SJSA1 (cell line): ENCODE results near the gene PFDN2. TPM values are rescaled to one million over a fixed set of nuclear protein-coding genes. Genes with fewer than 3 reads are reported as not detected.
A peak's percentile ranks its signal among the peaks of the same experiment; 100 is the strongest.

ENCODE experiments used
- DNase-seq, 2 experiments: peaks; one replicate each; pipeline ENCODE4 v3.0.0-alpha.2; 2015 to 2020; ENCODE audit warnings: low spot score in 2 of 2, low read depth in 1 of 2
- H3K27ac ChIP-seq: fragments of 250-450 bp; sonication (Bioruptor Pico); 2 replicates; pipeline ENCODE4 v1.5.1; 2020; ENCODE audit warnings: mild to moderate bottlenecking, moderate library complexity
- H3K27me3 ChIP-seq: fragments of 250-450 bp; sonication (Bioruptor Pico); replicated peaks from 2 replicates; pipeline ENCODE4 v1.5.1; 2020; ENCODE audit warnings: mild to moderate bottlenecking, moderate library complexity
- H3K36me3 ChIP-seq: fragments of 250-450 bp; sonication (Bioruptor Pico); 2 replicates; pipeline ENCODE4 v1.5.1; 2020; ENCODE audit warnings: mild to moderate bottlenecking
- H3K4me1 ChIP-seq: fragments of 250-450 bp; sonication (Bioruptor Pico); replicated peaks from 2 replicates; pipeline ENCODE4 v1.6.1; 2021; ENCODE audit warnings: mild to moderate bottlenecking
- H3K4me3 ChIP-seq: fragments of 250-450 bp; sonication (Bioruptor Pico); 2 replicates; pipeline ENCODE4 v1.5.1; 2020; ENCODE audit warnings: mild to moderate bottlenecking
- H3K9me3 ChIP-seq: fragments of 250-450 bp; sonication (Bioruptor Pico); replicated peaks from 2 replicates; pipeline ENCODE4 v1.5.1; 2020; ENCODE audit warnings: mild to moderate bottlenecking
- total RNA-seq: library from RNA; depleted of rRNA; stranded (reverse); fragments of >200 nt; shearing (Covaris generic); gene quantifications from 2 replicates; pipeline ENCODE4 v1.2.3, GENCODE V29; 2014

PFDN2 gene
- total RNA-seq, 1 experiment from 2014 or later, result 116 TPM

GRCh38 chr1:161089251-161089924 lies 28.4 kb downstream of the PFDN2 start, which contains the start of gene NECTIN4:
TSS of gene NECTIN4 (minus strand) at chr1:161089558. CDS start at chr1:161089296, 262 bp downstream.
- Histone ChIP-seq H3K27me3 (no peaks in the 10 kb centered on the region), H3K36me3 (no peaks in the 10 kb centered on the region), H3K4me3 (no peak within 1 kb of the TSS), H3K4me1 (peaks cover 34% of the 10 kb centered on the region), H3K9me3 (no peaks in the 10 kb centered on the region), H3K27ac (no peak within 1 kb of the TSS)
- DNase-seq, result no peak

DNA sequence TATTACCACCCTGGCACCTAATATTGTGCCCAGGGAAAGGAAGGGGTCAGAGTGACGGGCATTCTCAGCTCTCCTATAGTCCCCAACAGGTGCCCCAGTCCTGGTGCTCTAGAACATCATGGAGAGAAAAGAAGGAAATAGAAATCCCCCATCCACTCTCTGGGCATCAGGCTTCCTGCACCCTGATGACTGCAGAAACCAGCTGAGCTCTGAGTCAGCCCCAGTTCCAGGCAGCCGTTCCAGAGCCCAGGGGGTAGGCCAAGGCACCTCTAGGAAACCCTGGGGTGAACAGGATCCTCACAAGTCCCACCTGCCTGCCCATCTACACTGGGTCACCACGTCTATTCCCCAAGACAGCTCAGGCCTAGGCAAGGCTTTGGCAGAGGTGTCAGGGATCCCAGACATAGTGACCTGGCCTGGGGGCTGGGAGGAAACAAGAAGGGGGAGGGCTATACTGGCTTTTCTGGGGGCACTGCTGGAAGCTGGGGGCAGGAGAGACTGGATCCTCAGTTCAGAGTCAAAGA lies 29.2 kb downstream of the PFDN2 start:
- Histone ChIP-seq H3K27me3 (no peaks in the 10 kb centered on the region), H3K4me1 (peaks cover 41% of the 10 kb centered on the region), H3K9me3 (no peaks in the 10 kb centered on the region), H3K36me3 (no peaks in the 10 kb centered on the region), H3K27ac (no peak overlapping the region), H3K4me3 (no peak overlapping the region)
- DNase-seq, result no peak

- H3K36me3 ChIP-seq, result no peaks in the 10 kb centered on the region
- H3K4me3 ChIP-seq, result no peak overlapping the region
- peaks cover 36% of the 10 kb centered on the region for H3K4me1 ChIP-seq
- no peak overlapping the region for H3K27ac ChIP-seq
- no peaks in the 10 kb centered on the region for H3K9me3 ChIP-seq
- H3K27me3 ChIP-seq, result no peaks in the 10 kb centered on the region
- DNase-seq, result no peak
These were observed 31.4 kb downstream of the PFDN2 start for GRCh38 chr1:161086457-161086856.

DNA sequence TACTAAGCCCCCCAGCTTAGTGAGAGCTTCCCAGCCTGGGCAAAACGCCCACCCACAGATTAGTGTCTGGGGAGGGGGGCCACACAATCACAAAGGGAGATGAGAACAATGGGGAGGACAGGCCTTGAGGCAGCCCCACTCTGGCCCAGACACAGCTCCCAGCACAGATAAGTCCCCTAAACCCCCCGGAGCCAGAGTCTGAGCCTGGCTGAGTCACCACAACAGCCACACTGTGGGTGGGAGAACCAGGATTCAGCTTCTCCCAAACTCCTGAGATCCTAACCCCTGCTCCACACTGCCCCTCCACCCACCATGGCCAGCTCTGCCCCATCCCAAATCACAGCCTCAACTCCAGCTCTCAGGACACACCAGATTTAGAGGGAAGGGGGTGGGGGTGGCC lies 32.7 kb downstream of the PFDN2 start:
- H3K36me3 ChIP-seq, result no peaks in the 10 kb centered on the region
- no peak overlapping the region for H3K4me3 ChIP-seq
- no peaks in the 10 kb centered on the region for H3K27me3 ChIP-seq
- no peak overlapping the region for H3K27ac ChIP-seq
- peak; percentile 42 to 67 for DNase-seq
- no peaks in the 10 kb centered on the region for H3K9me3 ChIP-seq
- H3K4me1 ChIP-seq, result peaks cover 36% of the 10 kb centered on the region

DNA sequence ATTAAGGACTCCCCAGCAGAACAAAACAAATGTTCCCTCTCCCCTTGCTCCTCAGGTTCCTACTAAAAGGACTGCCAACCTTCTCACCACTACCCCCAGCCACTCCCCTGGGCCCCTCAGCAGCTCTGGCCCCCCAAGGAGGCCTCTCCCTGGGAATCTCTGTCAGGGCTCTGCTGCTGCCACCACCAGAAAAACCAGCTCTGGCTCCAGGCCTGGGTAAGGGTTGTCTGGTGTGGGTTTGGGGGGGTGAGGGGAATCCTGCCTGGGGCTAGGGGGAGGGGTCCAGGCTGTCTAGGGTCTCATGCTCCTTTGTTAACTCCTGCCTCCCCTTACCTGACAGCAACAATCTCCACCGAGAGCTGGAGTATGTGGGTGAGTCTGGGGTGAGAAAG lies 33.2 kb downstream of the PFDN2 start:
- Histone ChIP-seq H3K4me1 (peaks cover 36% of the 10 kb centered on the region), H3K27me3 (no peaks in the 10 kb centered on the region), H3K27ac (no peak overlapping the region), H3K9me3 (no peaks in the 10 kb centered on the region), H3K36me3 (no peaks in the 10 kb centered on the region), H3K4me3 (no peak overlapping the region)
- DNase-seq, result no peak

DNA sequence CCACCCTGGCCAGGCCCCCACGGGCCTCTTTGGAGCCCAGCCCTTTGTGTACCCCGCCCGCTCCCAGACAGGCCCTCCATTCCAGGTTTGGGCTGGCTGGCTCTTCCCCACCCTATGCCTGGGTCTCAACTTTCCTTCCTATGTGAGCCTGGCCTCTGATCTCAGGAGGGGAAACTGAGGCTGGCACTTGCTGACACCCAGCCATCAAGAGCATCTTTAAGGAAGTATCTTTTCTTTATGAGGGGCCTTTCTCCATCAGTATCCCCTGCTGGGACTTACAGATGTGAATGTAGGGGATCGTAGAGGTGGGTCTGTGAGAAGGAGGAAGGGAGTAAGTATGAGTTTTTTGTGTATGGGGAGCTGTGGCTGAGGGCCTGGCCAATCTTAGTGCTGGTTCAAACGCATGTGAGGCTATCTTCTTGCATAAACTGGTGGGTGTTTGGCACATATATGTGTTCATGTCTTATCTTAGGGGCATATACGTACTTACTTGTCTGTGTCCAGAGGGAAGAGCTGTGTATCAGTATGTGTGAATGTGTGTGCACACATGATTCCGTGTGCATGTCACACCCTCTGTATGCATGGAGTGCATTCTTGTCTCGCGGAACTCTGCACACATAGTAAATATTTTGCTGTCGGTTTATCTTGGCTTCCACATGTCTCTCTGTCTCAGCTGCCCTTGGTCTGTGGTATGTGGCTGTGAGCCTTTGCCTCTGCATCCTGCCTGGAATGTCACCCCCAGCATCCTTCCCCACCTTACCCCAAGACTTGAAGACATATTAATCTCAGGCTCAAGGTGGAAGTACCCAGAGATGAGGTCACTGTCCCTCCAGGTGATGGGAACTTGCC lies 33.9 kb downstream of the PFDN2 start:
- H3K4me3 ChIP-seq, result no peak overlapping the region
- H3K4me1 ChIP-seq, result peaks cover 36% of the 10 kb centered on the region
- H3K27ac ChIP-seq, result no peak overlapping the region
- no peak for DNase-seq
- H3K9me3 ChIP-seq, result no peaks in the 10 kb centered on the region
- no peaks in the 10 kb centered on the region for H3K36me3 ChIP-seq
- H3K27me3 ChIP-seq, result no peaks in the 10 kb centered on the region

GRCh38 chr1:161082996-161083747 lies 34.7 kb downstream of the PFDN2 start:
- H3K27me3 ChIP-seq, result no peaks in the 10 kb centered on the region
- H3K36me3 ChIP-seq, result no peaks in the 10 kb centered on the region
- DNase-seq, result peak; percentile 76 to 91
- H3K4me1 ChIP-seq, result peaks cover 36% of the 10 kb centered on the region
- H3K27ac ChIP-seq, result 0 out of 2 replicates have a peak overlapping the region, but pooled peaks have one; percentile 5
- H3K9me3 ChIP-seq, result no peaks in the 10 kb centered on the region
- H3K4me3 ChIP-seq, result no peak overlapping the region

GRCh38 chr1:161082483-161082882 lies 35.4 kb downstream of the PFDN2 start:
- no peaks in the 10 kb centered on the region for H3K36me3 ChIP-seq
- H3K4me1 ChIP-seq, result peaks cover 36% of the 10 kb centered on the region
- no peak overlapping the region for H3K4me3 ChIP-seq
- H3K27ac ChIP-seq, result no peak overlapping the region
- H3K27me3 ChIP-seq, result no peaks in the 10 kb centered on the region
- no peak for DNase-seq
- H3K9me3 ChIP-seq, result no peaks in the 10 kb centered on the region

GRCh38 chr1:161081519-161081918 lies 36.3 kb downstream of the PFDN2 start:
- H3K4me1 ChIP-seq, result peaks cover 36% of the 10 kb centered on the region
- H3K9me3 ChIP-seq, result no peaks in the 10 kb centered on the region
- no peaks in the 10 kb centered on the region for H3K36me3 ChIP-seq
- no peak overlapping the region for H3K27ac ChIP-seq
- H3K4me3 ChIP-seq, result no peak overlapping the region
- no peaks in the 10 kb centered on the region for H3K27me3 ChIP-seq
- no peak for DNase-seq

- Histone ChIP-seq H3K27ac (no peak overlapping the region), H3K9me3 (no peaks in the 10 kb centered on the region), H3K4me3 (no peak overlapping the region), H3K27me3 (no peaks in the 10 kb centered on the region), H3K36me3 (no peaks in the 10 kb centered on the region), H3K4me1 (peaks cover 30% of the 10 kb centered on the region)
- no peak for DNase-seq
These were observed 37.1 kb downstream of the PFDN2 start for GRCh38 chr1:161080441-161081405.

- H3K27ac ChIP-seq, result no peak overlapping the region
- no peaks in the 10 kb centered on the region for H3K36me3 ChIP-seq
- H3K27me3 ChIP-seq, result no peaks in the 10 kb centered on the region
- DNase-seq, result no peak
- H3K4me1 ChIP-seq, result peaks cover 19% of the 10 kb centered on the region
- no peaks in the 10 kb centered on the region for H3K9me3 ChIP-seq
- no peak overlapping the region for H3K4me3 ChIP-seq
These were observed 38.3 kb downstream of the PFDN2 start for GRCh38 chr1:161079436-161080110.

GRCh38 chr1:161077426-161077825 lies 40.4 kb downstream of the PFDN2 start:
- Histone ChIP-seq H3K4me3 (no peak overlapping the region), H3K9me3 (no peaks in the 10 kb centered on the region), H3K36me3 (no peaks in the 10 kb centered on the region), H3K4me1 (no peaks in the 10 kb centered on the region), H3K27ac (no peak overlapping the region), H3K27me3 (no peaks in the 10 kb centered on the region)
- no peak for DNase-seq
